Smooth muscle cell of the brain vasculature (primary cell): Measurements from ENCODE around the gene RPS23.
"Not testable (repeated sequence)": the region's sequence is repeated elsewhere in the genome, so short reads cannot be mapped to it uniquely, and the experiment has no call there.

ENCODE experiments used
- DNase-seq: peaks from one replicate; pipeline ENCODE4 v3.0.0-alpha.2; 2012; ENCODE audit warnings: low read depth, low spot score

Gene RPS23

DNA sequence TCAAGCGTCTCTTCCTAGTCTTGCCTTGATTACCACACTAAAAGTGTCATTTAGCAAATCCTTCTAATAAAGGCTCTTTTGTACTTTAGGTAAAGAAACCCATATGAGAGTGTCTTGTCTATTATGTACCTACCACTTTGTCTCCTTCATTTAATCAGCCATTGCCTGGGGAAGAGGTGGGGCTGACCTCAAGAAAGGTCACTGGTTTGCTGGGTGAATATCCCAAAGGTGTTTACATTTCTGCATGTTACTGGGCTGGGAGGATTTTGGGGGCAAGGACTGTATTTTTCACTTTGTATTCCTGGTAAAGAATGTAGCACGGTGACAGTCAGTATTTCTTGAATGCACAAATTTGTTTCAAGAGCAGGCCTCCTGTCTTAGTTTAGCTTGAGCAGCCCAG, 11.9 kb upstream of the RPS23 start:
- no peak for DNase-seq

DNA sequence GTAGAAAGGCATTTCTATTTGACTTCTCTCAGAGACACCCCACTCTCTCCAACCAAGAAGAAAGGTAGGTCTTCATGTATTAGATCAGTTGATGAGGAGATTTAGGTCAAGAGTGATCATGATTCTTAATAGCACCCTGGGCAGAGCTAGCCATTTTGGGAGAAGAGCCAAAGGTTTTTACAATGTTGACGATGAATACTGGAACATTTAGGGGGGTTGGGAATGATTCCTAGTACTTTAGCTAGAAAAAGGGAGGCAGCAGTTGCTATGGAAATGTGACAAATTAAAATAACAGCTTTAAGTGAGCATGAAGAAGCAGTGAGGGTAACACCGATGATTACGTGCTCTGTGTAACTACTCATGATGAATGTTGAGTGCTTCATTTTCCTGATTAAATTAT, 9.5 kb upstream of the RPS23 start:
- DNase-seq = no peak

- DNase-seq = no peak
Observed at GRCh38 chr5:82285206-82285605, 7.1 kb upstream of the RPS23 start.

DNA sequence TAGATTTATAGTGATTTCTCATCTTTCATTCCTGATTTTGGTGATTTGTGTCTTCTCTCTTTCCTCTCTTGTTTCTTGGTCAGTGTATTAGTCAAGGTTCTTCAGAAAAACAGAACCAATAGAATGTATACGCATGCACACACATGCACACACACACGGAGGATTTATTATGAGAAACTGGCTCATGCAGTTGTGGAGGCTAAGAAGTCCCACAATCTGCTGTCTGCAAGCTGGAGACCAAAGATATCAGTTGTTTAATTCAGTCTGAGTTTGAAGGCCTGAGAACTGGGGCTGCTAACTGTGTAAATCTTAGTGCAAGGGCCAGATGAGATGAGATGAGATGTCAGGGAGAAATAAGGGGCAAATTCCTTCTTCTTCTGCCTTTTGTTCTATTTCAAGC, 5.7 kb upstream of the RPS23 start:
- no peak for DNase-seq

DNA sequence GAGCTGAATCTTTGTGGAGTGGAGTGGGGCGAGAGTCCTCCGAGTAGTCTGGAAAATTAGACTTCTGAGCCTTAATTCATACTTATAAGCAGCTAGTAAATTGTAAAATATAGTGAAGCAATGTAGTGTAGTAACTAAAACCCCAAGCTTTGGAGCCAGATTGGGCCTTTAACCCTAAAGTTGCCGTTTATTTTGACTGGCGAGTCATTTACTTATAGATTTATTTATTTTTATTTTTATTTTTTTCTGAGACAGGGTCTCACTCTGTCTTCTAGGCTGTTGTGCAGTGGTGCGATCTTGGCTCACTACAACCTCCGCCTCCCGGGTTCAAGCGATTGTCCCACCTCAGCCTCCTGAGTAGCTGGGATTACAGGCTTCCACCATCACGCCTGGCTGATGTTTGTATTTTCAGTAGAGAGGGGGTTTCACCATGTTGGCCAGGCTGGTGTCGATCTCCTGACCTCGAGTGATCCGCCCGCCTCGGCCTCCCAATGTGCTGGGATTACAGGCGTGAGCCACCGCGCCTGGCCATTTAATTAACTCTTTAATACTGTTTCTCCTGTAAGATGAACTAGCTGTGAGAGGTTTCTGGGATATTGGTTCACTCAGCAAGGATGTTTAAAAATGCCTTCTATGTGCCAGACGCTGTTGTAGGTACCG, 687 bp upstream of the RPS23 start:
- no peak for DNase-seq

DNA sequence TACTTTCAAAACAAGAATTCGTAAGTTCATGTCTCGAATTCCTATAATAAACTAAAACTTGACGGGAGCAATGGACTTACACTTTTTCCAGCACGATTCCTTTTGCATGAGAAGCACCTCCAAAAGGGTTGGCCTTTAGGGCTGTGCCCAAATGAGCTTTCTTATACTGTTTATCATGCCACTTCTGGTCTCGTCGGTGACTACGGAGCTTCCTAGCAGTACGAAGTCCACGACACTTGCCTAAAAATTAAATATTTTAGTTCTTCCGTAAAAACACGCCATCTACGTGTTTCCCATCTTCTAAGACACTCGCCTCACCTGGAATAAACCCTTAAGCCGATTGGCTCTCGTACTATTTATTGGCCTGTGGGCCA, 554 bp downstream of the RPS23 start:
- no peak for DNase-seq

DNA sequence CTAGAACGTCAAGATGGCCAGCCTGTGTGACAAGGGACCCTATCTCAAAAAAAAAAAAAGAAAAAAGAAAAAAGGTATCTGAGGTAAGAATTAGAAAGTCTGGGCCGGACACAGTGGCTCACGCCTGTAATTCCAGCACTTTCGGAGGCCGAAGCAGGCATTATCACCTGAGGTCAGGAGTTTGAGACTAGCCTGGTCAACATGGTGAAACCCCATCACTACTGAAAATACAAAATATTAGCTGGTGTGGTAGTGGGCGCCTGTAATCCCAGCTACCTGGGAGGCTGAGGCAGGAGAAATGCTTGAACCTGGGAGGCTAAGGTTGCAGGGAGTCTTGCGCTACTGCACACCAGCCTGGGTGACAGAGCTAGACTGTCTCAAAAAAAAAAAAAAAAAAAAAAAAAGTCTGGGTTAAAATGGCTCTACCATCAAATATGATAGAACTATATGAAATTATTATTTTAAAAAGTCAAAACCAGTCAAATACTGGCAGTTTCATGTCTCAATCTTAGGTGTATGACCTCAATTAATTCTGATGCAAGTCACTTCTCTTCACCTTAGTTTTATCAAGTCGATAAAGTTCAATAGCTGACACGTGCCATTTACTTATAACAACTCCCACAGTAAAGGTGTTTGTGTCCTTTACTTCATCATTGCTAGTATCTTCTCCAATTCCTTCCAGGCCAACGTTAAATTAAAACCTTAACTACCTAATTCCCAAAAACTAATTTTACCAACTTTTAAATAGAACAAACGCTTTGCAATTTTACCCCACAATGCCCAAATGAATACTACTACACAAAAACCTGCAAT, 1.1 kb downstream of the RPS23 start:
- DNase-seq = no peak

DNA sequence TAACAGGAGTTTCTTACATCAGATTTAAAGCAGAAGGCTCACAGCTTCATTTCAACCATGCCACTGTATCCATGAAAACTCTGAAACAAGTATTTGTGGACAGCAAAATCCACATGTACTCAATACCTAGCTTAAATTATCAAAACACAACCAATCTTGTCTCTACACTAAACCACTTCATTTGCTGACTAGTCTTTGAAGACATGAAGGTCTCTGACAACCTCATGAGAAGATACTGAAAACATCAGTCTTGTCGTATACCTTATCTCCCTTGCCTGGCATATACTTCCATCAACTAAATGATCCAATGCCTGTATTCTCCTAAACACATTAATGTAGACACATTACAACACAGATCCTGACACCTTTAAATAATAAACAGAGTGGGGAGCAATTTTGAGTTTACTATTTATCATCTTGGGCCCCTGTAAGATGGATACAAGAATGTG, 2.9 kb downstream of the RPS23 start:
- no peak for DNase-seq

GRCh38 chr5:82274343-82275211, 3.6 kb downstream of the RPS23 start:
- DNase-seq = no peak

DNA sequence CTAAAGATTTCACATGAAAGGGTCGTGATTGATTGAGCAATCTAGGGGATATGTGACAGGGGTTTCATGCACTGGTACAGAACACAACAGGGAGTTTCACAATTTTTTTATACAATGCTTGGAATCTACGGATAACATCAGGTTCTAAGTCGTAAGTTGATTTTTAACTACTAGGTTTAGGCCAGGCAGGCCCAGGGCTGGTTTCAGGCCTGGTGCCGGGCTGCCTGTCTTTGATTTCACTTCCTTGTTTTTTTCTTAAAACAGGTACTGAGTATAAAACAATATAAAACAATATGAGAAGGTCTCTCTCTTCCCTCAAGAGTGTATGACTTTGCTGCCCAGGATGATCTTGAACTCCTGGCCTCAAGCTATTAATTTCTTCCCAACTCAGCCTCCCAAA, 4.7 kb downstream of the RPS23 start:
- not testable (repeated sequence) for DNase-seq

DNA sequence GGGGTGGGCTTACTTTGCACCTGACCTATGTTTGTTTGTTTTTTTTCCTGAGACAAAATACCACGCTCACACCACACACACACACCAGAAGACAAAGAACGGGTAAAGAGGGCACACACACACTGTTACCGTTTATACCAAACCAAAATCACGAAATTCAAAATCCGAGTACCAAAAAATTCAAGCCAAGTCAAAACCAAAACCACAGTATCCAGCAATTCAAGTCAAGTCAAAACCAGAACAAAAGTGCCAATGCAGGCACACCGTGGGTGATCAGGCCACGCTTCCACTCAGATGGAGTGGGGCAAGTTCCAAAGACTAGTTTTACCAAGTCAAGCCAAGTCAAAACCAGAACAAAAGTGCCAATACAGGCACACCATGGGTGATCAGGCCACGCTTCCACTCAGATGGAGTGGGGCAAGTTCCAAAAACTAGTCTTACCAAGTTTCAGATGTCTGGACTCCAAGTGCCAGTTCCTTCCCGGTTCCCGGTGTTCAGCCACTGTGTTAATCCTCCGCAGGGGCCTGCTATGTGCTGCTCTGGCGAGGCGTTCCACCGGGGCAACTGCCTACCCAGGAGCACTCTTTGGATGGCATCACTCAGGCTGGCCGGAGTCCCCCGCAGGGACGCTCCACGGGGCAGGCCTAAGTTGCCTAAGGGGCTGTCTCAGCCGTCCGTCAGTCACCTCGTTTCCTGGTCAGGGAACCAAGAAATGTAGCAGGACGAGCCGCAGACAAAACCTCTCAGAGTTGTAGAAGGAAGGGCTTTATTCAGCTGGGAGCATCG, 5.4 kb downstream of the RPS23 start:
- not testable (repeated sequence) for DNase-seq

GRCh38 chr5:82269363-82269762, 8.8 kb downstream of the RPS23 start:
- not testable (repeated sequence) for DNase-seq

GRCh38 chr5:82267297-82267933, 10.7 kb downstream of the RPS23 start:
- not testable (repeated sequence) for DNase-seq

GRCh38 chr5:82265047-82265446, 13.1 kb downstream of the RPS23 start:
- no peak for DNase-seq

DNA sequence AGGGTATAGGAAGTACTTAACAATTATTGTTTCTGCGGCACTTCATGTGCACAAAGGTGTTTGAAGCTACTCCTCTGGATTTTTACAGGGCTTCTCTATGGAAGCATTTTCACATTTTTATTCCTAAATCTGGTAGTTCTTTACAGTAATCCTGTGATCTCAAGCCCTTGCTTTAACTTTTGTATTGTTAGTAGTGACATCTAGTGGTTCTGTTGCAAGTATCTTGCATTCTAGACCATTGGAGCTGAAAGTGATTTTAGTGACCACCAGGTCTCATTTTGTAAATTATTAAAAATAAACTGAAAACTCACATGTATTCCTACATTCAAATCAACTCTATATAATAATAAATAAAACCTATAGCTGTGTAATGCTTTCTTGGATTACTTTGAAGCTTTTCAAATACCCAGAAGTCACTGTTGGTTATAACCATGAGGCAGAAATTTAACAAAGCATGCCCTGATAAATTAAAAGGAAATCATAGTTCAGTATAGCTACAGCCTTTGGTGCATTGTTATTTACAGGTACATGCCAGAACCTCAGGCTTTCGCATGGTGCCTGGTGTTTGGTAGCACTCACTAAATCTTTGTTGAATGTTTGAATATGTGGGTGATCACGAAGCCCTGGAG, 18.9 kb downstream of the RPS23 start:
- DNase-seq = peak; percentile 4

GRCh38 chr5:82257729-82258128, 20.4 kb downstream of the RPS23 start:
- no peak for DNase-seq

GRCh38 chr5:82257247-82257646, 20.9 kb downstream of the RPS23 start:
- no peak for DNase-seq

- DNase-seq = no peak
Observed at GRCh38 chr5:82255844-82256243, 22.3 kb downstream of the RPS23 start.

GRCh38 chr5:82252744-82253143, 25.4 kb downstream of the RPS23 start:
- DNase-seq = no peak

DNA sequence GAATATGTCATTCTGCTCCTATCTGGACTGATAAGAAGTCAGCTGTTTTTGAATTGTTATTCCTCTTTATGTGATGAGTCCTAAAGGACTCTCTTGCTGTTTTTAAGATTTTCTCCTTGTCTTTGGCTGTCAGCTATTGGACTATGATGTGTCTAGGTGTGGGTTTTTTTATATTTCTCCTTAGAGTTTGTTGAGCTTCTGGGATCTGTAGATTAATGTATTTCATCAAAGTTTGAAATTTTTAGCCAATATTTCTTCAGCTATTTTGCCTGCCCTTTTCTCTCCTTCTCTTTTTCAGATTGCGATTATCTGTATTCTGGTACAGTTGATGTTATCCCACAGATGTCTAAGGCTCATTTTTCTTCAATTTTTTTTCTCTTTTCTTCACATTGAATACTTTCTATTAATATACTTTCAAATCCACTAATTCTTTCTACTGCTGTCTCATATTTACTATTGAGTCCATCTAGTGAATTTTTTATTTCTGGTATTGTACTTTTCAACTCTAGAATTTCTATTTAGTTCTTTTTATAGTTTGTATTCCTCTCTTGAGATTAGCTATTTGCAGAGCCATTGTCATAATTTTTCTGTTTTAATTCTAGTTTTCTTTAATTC, 31.1 kb downstream of the RPS23 start:
- DNase-seq = no peak
